GM18909 (cell line): Measurements from ENCODE around the gene ABCA1.

ENCODE experiments used
- ATAC-seq: cut with Tn5 transposase; IDR thresholded peaks from one replicate; pipeline ENCODE4 v1.9.1; 2021; ENCODE audit warnings: mild to moderate bottlenecking; ENCODE audit not compliant: unreplicated experiment, poor library complexity

Gene ABCA1

DNA sequence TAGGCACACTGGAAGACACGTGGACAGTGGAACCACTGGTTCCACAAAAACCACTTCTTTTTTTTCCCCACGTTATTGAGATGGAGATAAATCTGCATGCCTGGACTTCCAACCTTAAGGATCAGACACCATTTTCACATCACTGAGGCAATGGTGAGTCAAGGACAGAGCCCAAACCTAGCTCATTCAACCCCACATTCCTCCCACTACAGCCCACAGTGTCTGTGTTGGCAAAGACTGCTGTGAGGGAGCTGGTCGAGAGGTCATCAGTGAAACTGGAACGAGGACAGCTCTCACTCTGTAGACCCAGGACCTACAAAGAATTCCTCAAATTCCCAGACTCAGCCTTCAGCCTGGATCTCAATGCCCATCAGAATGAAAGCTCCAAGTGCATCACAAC is 74.8 kb downstream of the ABCA1 start:
- ATAC-seq: no peak

DNA sequence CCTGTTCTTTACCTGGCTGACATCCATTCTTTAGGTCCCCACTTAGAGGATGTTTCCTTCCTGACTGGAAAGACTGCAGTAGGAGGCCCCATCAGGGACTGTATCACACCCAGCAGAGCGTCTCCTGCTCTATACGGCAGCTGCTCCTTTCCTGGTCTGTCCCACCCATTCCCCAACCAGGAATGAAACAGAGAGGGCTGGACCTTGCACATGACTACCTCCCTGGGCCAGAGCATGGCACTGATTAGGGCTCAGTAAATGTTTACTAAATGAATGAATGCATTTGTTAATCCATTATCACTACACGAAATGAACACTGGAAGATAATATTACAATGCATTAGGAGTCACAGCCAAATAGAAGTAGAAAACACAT is 76.4 kb downstream of the ABCA1 start:
- ATAC-seq: no peak

DNA sequence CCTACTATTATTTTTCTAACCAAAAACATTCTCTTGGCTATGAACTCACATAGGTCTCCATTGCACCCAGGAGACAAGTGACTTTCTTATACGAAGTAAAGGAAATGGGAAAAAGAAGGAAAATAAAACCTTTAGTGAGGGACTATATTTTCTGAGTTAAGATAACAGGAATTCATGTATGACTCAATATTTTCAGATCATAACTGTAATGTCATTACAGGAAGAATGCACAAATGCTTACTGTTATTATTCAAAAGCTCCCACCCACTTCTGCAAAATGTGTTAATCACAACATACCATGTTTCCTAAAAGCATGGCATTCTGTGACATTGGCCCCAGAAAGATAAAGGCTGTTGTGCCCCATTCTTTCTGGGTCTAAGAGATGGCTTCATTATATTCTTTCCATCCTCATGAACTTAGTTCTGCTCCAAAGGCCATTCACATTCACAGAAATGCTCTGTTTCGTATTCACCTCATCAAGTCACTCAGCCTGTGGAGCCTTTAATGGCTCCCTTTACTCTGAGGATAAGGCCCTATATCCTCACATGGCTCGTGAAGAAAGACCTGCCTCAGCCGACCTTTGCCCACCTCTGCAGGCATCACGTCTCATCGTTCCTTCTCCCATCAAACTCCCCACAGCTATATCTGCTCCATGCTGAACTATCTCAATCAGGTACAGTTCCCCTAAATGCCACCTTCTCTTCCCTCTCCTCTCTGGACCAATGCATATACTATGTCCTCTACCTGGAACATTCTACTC is 77.0 kb downstream of the ABCA1 start:
- no peak for ATAC-seq

- no peak for ATAC-seq
Measured at GRCh38 chr9:104849023-104849422, 78.9 kb downstream of the ABCA1 start.

- no peak for ATAC-seq
Measured at GRCh38 chr9:104844710-104845109, 83.2 kb downstream of the ABCA1 start.

GRCh38 chr9:104843644-104844240 is 84.2 kb downstream of the ABCA1 start:
- ATAC-seq: no peak

GRCh38 chr9:104842698-104843097 is 85.3 kb downstream of the ABCA1 start:
- ATAC-seq: no peak

DNA sequence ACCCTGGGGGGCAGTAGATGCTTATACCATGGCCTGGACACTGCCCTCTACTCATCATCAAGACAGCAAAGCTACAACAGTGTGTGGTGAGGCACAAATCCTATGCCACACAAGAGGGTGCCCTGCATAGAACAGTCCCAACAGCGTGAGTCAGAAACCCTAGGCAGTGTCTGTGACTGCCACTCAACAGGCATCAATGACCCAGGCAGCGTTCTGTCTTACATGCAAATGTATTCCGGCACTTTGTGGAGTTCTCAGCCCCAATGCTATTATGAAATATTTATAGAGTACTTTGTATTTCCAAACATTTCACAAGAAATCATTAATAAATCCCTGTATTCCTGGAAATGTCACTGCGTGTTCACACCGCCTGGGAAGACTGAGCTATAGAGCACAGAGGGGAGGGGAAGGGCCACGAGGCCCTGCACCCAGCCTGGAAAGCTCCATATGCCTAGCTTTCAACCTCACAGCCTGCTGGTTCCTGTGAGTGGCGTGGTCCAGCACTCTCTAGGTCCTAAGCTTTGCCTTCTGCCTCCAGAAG is 86.3 kb downstream of the ABCA1 start:
- no peak for ATAC-seq

DNA sequence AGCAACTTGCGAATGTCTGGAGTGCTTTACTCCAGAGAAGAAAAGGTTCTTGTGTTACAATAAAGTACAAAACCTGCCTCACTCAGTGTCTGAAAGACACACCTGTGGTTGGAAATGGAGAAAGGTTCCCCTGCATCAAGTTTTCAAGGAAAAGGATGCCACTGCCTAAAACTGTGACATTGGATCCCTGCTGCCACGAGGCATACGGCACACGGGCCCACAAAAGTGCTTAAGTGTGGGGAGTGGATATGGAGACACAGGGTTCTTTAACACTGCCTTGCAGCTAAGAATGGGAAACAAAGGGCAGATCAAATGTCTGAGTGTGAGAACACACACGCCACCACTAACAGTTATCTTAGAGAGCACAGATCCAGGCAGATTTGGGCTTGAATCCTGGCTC is 89.0 kb downstream of the ABCA1 start:
- no peak for ATAC-seq

- no peak for ATAC-seq
Measured at GRCh38 chr9:104836767-104837166, 91.2 kb downstream of the ABCA1 start.

DNA sequence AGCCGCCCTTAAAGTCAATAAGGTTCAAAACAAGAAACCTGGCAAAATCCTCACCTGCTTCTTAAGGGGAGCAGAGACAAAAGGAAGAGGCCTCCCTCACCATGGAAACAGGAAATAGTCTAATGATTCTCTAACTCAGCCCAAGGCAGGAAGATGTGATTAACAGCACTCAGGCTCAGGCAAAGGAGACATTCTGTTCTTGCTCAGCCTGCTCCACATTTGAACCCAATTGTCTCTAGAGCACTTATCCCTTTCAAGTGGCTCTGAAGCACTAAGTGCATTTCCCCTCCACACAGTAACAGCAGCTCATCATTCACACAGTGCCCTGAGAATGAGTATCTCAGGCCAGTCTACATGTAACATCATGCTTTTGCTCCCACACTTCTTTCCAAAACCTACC is 91.7 kb downstream of the ABCA1 start:
- peak; percentile 75 for ATAC-seq

DNA sequence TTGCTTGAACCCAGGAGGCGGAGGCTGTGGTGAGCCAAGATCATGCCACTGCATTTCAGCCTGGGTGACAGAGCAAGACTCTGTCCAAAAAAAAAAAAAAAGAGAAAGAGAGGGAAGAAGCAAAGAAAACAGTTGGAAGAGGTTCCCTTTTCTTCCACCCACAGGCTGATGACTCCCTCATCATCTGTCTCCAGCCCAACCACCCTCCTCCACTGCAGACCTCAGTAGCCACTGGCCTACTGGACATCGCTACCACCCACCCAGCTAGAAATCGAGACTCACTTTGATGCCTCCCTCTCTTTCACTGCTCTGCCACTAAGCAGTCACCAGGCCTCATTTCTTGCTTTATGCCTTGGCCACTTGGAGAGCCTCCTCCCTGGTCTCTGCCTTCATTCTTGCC is 92.8 kb downstream of the ABCA1 start:
- ATAC-seq: no peak

- no peak for ATAC-seq
Measured at GRCh38 chr9:104833696-104834095, 94.3 kb downstream of the ABCA1 start.

- no peak for ATAC-seq
Measured at GRCh38 chr9:104831681-104832080, 96.3 kb downstream of the ABCA1 start.

- ATAC-seq: no peak
Measured at GRCh38 chr9:104826911-104827310, 101.0 kb downstream of the ABCA1 start.

- no peak for ATAC-seq
Measured at GRCh38 chr9:104826079-104826775, 101.7 kb downstream of the ABCA1 start.

DNA sequence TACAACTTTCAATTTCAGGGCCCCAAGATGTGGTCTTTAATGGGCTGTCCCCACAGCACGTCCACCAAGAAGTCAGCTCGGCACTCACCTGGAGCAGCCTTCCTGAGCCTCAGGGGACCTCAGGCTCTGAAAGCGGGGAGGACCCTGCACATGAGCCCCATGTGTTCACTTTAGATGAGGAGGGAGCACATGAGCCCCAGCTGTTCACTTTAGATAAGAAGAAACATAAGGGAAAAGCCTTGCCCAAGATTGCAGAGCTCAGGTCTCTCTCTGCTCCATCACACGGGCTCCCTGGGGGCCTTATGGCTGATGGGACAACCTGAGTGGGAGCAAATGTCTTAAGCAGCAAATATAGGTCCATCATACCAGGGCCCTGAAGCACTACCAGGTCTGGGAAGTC is 107.6 kb downstream of the ABCA1 start:
- ATAC-seq: no peak

DNA sequence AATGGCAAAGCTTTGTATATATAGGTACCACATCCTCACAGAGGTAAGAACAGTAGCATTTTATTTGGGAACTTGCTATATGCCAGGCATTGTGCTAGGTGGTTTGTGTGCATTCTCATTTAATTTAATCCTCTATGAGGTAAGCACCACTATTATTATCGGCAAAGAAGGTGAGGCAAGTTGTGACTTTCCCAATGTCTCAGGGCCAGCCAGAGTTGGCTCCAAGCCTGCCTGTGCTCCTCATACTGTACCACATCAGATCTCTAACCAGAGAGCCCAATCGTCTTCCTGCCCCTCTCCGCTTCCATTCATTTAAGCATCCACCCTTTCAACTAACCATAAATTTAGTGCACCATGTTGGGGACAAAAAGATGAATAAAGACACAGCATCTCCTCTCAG is 108.9 kb downstream of the ABCA1 start:
- no peak for ATAC-seq

GRCh38 chr9:104817437-104817836 is 110.5 kb downstream of the ABCA1 start:
- no peak for ATAC-seq

GRCh38 chr9:104815851-104816565 is 111.9 kb downstream of the ABCA1 start:
- ATAC-seq: no peak
